Adrenal gland (tissue), 12 donors: Measurements from ENCODE around the gene OR14I1. TPM values are rescaled to one million over a fixed set of nuclear protein-coding genes. Genes with fewer than 3 reads are reported as not detected.

Experiments
- DNase-seq, 7 donors: peaks; one replicate each; pipeline ENCODE4 v3.0.0-alpha.2; 2019 to 2020
- H3K27ac ChIP-seq, 5 donors: fragments of 200-600 bp; sonication (generic) in 4 of 5; 1 replicate in 3 of 5; 2 replicates in 2 of 5; pipeline versions ENCODE4 v1.5.1 to v1.8.0; 2016 to 2020; ENCODE audit warnings: mild to moderate bottlenecking in 1 of 5
- H3K27me3 ChIP-seq: fragments of 200-600 bp; 2 replicates; pipeline ENCODE4 v1.8.0; 2021
- H3K36me3 ChIP-seq, 2 donors: fragments of 200-600 bp; replicated peaks in 1 of 2; 1 replicate in 1 of 2; 2 replicates in 1 of 2; pipeline versions ENCODE4 v1.5.1 to v1.8.0; 2018 to 2022
- H3K4me1 ChIP-seq, 2 donors: fragments of 200-600 bp; replicated peaks in 1 of 2; 1 replicate in 1 of 2; 2 replicates in 1 of 2; pipeline versions ENCODE4 v1.5.1 to v1.8.0; 2018 to 2021
- H3K4me3 ChIP-seq, 4 donors: fragments of 200-600 bp; sonication (generic) in 3 of 4; one replicate each; pipeline ENCODE4 v1.5.1; 2016 to 2018
- H3K9me3 ChIP-seq, 3 donors: fragments of 200-600 bp; sonication (generic) in 1 of 3; replicated peaks in 1 of 3; 1 replicate in 2 of 3; 2 replicates in 1 of 3; pipeline versions ENCODE4 v1.5.1 to v1.8.0; 2016 to 2021
- CTCF ChIP-seq, 6 experiments: fragments of 450-650 bp in 4 of 6; fragments of 200-600 bp in 2 of 6; sonication (generic) in 1 of 6; IDR thresholded peaks; 1 replicate in 5 of 6; 2 replicates in 1 of 6; pipeline versions ENCODE4 v1.5.1 to v1.8.0; 2016 to 2021; ENCODE audit warnings: antibody characterized with exemption in 6 of 6, mild to moderate bottlenecking in 2 of 6, moderate library complexity in 1 of 6
- POLR2A ChIP-seq, 2 donors: fragments of 450-650 bp; IDR thresholded peaks; one replicate each; pipeline ENCODE4 v1.6.1; 2017; ENCODE audit warnings: antibody characterized with exemption in 2 of 2, mild to moderate bottlenecking in 2 of 2, moderate library complexity in 1 of 2
- WGBS, 4 donors: extraction: QIAGEN DNeasy Blood & Tissue Kit in 2 of 4; methylation state at CpG; one replicate each; pipeline versions ENCODE4 v1.1.5 to v1.1.7; 2013 to 2017; 5-methylcytosine and 5-hydroxymethylcytosine counted together
- intact Hi-C, 2 donors: fragments of 100-400 bp; cut with DNase I; formaldehyde crosslinking; loops; one replicate each; pipeline versions ENCODE4 v1.14.1 to v1.15.0; 2022 to 2023
- polyA plus RNA-seq, 3 donors: library from polyadenylated mRNA; stranded (reverse); fragments of 200-250 nt in 2 of 3; fragments of 350-450 nt in 1 of 3; fragmentation: Illumina TruSeq in 1 of 3; extraction: RNeasy Lipid Tissue Mini Kit (QIAGEN cat#74804) in 1 of 3; gene quantifications; one replicate each; pipeline ENCODE4 v1.2.3, GENCODE V29; 2013 to 2014
- total RNA-seq, 9 donors: library from RNA; depleted of rRNA in 4 of 9; stranded (reverse); fragments of >200 nt in 4 of 9; fragments of 120-200 nt in 1 of 9; fragmentation: NEBNext Ultra II Directional in 1 of 9; extraction: Animal tissue kit (Norgen Biotek cat#: 25700) in 1 of 9; gene quantifications; one replicate each; pipeline versions ENCODE4 v1.1.0 to v1.2.4, GENCODE V29; 2013 to 2023
- donor health status: healthy with polysubstance abuse.
- donor health status: Bipolar disorder and iron deficiency.
- donor health status: DM: yes; HTN: yes; CAD: no.
- donor health status: DM: no; HTN: no; CAD: no.
- donor health status: DM: no; HTN: no; CAD: no.
- donor health status: DM: yes; HTN: yes; CAD: no.

OR14I1 gene
- total and polyA plus RNA-seq, 12 donors: not detected

DNA sequence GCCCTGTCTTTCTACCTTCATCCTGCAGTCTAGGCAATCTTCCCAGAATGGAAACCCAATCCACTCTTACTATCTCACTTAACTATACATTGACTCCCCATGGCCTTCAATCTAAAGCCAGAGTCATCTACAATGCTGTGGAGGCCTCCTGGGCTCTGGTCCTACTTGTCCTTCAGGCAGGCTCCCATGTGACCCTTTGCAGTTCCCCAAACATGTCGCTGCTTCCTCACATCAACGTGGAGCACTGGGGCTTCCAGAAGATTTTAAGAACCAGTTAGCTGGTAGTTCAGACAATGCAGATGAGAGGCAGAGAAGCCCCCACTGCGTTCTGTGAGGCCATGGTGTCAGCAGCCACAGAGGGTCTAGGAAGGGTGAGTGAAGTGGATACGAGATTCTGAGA is 34.4 kb upstream of the OR14I1 start:
- no peak for DNase-seq
- Histone ChIP-seq H3K27ac (no peak overlapping the region), H3K4me1 (no peaks in the 10 kb centered on the region), H3K9me3 (no peaks in the 10 kb centered on the region), H3K36me3 (no peaks in the 10 kb centered on the region), H3K27me3 (no peaks in the 10 kb centered on the region), H3K4me3 (no peak overlapping the region)
- no peak for TF ChIP-seq CTCF (IDR thresholded peaks at IDR 0.05)
- no peak for TF ChIP-seq POLR2A (IDR thresholded peaks at IDR 0.05)
- intact Hi-C loops: no loop called here
- 56 to 70% (median 63%) methylated on average over 3 to 4 of the region's 4 CpGs for WGBS, 4 donors

- Histone ChIP-seq H3K27me3 (no peaks in the 10 kb centered on the region), H3K4me3 (no peak overlapping the region), H3K4me1 (no peaks in the 10 kb centered on the region), H3K27ac (no peak overlapping the region), H3K36me3 (no peaks in the 10 kb centered on the region), H3K9me3 (no peaks in the 10 kb centered on the region)
- WGBS, 4 donors: 64 to 89% (median 82%) methylated on average over 5 of the region's 5 CpGs
- DNase-seq: no peak
- intact Hi-C loops: no loop called here
- TF ChIP-seq CTCF (IDR thresholded peaks at IDR 0.05) (no peak), POLR2A (IDR thresholded peaks at IDR 0.05) (no peak)
These were observed 31.0 kb upstream of the OR14I1 start for GRCh38 chr1:248733566-248733965.

GRCh38 chr1:248730507-248731335 is 28.2 kb upstream of the OR14I1 start:
- Histone ChIP-seq H3K27ac (no peak overlapping the region), H3K4me3 (no peak overlapping the region), H3K27me3 (no peaks in the 10 kb centered on the region), H3K9me3 (no peaks in the 10 kb centered on the region), H3K36me3 (no peaks in the 10 kb centered on the region), H3K4me1 (no peaks in the 10 kb centered on the region)
- intact Hi-C loops: no loop called here
- WGBS, 4 donors: 76 to 81% (median 78%) methylated on average over 13 of the region's 13 CpGs
- no peak for TF ChIP-seq POLR2A (IDR thresholded peaks at IDR 0.05)
- no peak for TF ChIP-seq CTCF (IDR thresholded peaks at IDR 0.05)
- no peak for DNase-seq

GRCh38 chr1:248714248-248714647 is 11.7 kb upstream of the OR14I1 start:
- Histone ChIP-seq H3K36me3 (no peaks in the 10 kb centered on the region), H3K27ac (no peak overlapping the region), H3K27me3 (no peaks in the 10 kb centered on the region), H3K9me3 (peaks cover 0 to 6% (median 0%) of the 10 kb centered on the region in 3 donors), H3K4me1 (no peaks in the 10 kb centered on the region), H3K4me3 (no peak overlapping the region)
- WGBS, 4 donors: 38 to 54% (median 45%) methylated on average over 3 of the region's 3 CpGs
- TF ChIP-seq POLR2A (IDR thresholded peaks at IDR 0.05): no peak
- TF ChIP-seq CTCF (IDR thresholded peaks at IDR 0.05): no peak
- intact Hi-C loops: no loop called here
- DNase-seq: no peak
